ENCODE measurements around the gene NCF1.
A peak's percentile ranks its signal among the peaks of the same experiment; 100 is the strongest.
"Not testable (repeated sequence)": the region's sequence is repeated elsewhere in the genome, so short reads cannot be mapped to it uniquely, and the experiment has no call there.

Gene NCF1

DNA sequence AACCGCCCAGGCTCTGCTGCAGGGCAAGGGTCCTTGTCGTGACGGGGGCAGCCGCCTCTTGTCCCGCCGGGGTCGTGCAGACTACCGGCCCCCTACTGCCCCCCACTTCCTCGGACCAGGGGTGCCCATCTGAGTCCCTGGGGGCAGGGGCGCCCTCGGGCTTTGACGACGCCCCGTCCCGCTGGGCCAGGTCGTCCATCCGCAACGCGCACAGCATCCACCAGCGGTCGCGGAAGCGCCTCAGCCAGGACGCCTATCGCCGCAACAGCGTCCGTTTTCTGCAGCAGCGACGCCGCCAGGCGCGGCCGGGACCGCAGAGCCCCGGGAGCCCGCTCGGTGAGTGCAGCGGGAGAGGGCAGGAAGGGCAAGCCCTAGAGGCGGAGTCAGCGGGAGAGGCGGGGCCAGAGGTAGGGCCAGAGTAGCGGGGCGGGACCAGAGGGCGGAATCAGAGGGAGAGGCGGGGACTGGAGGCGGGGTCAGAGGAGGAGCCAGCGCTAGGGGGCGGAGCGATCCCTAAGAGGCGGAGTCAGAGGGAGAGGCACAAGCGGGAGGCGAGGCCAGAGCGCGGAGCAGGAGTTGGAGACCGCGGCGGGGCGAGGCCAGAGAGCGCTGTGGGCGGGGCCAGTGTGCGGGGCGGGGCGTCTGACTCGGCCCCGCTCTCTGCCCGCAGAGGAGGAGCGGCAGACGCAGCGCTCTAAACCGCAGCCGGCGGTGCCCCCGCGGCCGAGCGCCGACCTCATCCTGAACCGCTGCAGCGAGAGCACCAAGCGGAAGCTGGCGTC, 14.7 kb downstream of the NCF1 start:
- DNase-seq = peak; percentile 36

DNA sequence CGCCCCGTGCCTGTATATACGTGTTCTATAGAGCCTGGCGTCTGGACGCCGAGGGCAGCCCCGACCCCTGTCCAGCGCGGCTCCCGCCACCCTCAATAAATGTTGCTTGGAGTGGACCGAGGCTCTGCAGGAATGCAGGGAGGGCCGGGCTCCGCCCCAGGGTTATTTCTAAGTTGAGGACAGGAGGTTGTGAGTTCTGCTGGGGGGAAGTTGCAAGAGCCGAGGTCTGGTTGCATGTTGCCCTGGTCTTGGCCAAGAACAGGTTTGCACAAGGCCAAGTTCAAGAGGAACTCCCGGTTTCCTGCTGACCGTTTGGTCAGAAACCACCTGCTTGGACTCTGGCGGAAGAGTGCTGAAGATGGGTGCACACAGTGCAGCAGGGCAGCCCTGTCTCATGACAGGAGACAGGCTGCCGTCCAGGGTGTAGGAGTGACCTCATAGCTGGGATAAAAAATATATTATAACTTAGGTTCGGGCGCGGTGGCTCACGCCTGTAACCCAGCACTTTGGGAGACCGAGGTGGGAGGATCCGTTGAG, 15.5 kb downstream of the NCF1 start:
- DNase-seq = not testable (repeated sequence)

DNA sequence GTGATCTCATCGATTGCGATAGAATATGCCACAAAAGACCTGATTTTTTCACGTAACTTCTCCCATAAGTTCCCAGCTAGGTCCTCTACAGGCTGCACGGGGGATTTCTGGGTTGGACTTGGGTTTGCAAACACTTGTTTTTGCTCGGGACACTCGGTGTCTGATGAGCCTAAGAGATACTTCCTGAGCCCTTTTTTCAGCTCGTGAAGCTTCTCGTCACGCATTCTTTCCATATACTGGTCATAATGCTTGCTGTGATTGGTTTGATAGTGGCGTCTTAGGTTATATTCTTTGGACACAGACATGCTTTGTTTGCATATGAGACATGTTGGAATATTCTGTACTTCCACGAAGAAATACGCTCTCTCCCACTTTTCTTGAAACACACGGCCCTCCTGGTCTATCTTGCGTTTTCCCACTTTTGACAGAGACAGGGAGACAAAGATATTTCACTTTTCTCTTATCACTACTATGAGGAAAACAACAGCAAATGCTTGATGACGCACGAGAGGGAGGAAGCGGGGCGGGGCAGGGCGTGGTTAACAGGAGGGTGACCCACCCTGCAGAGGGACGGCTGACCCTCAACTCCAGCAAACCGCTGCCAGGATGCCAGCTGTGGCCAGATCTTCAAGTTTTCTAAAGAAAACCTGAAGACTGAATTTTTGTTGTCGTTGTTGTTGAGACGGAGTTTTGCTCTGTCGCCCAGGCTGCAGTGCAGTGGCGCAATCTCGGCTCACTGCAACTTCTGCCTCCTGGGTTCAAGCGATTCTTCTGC, 24.2 kb downstream of the NCF1 start:
- not testable (repeated sequence) for DNase-seq

DNA sequence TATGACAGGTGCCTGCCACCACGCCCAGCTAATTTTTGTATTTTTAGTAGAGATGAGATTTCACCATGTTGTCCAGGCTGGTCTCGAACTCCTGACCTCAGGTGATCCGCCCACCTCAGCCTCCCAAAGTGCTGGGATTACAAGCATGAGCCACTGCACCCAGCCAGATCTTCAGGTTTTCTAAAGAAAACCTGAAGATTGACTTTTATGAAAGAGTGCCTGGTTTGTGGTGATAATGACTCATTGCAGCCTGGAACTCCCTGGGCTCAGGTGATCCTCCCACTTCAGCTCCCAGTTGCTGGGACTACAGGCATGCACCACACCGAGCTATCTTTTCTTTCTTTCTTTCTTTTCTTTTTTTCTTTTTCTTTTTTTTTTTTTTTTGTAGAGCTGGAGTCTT, 24.8 kb downstream of the NCF1 start:
- DNase-seq = not testable (repeated sequence)

GRCh38 chr7:74815882-74816281, 42.1 kb downstream of the NCF1 start:
- DNase-seq = not testable (repeated sequence)

DNA sequence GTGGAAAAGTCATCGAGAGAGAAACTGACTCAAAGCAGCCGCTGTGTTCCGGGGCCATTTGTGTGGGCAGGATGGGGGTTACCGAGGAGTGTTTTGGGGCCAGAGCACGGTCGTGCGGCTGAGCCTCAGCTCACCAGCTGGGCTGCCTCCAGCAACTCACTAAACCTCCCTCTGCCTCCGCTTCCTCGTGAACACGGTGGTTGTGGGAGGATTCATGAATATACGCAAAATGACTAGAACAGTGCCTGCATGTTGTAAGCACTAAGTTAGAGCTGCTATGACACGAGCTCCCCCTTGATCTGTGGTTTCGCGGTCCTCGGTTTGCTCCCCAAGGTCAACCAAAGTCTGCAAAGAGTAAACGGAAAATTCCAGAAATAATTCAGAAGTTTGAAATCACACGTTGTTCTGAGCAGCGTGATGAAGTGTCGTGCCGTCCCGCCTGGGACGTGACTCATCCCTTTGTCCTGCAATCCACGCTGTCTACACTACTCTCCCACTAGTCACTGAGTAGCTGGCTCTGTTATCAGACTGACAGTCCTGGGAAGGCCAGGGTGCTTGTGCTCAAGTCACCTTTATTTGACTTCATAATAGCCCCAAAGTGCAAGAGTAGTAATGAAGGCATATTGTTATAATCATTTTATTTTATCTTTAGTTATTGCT, 46.5 kb downstream of the NCF1 start:
- DNase-seq = not testable (repeated sequence)

- DNase-seq = not testable (repeated sequence)
These were observed 47.4 kb downstream of the NCF1 start for GRCh38 chr7:74821259-74821658.

DNA sequence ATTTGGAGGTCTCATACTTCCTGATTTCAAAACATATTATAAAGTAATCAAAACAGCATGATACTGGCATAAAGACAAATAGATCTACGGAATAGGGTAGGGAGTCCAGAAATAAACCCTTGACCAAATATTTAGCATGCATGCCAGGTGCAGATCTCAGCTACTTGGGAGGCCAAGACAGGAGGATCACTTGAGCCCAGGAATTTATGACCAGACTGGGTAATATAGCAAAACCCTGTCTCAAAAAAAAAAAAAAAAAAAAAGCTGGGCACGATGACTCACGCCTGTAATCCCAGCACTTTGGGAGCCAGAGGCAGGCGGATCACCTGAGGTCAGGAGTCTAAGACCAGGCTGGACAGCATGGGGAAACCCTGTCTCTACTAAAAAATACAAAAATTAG, 56.1 kb downstream of the NCF1 start:
- DNase-seq = not testable (repeated sequence)

- DNase-seq = not testable (repeated sequence)
These were observed 56.6 kb downstream of the NCF1 start for GRCh38 chr7:74830411-74830810.

Measured in NCI-H524 treated with DMSO at 0.1 percent for 48 hours (cell line).